Tibial nerve (tissue), 4 donors: Measurements from ENCODE around the gene ZNF629.

Source experiments
- EP300 ChIP-seq, 2 donors: sonication (generic); formaldehyde crosslinking; IDR thresholded peaks; one replicate each; pipeline ENCODE4 v1.6.1; 2017; ENCODE audit warnings: antibody characterized with exemption in 2 of 2, mild to moderate bottlenecking in 1 of 2
- TF ChIP-seq, protein P1 (sequence below), 5 experiments: fragments of 200-600 bp in 3 of 5; fragments of 450-650 bp in 2 of 5; sonication (generic) in 3 of 5; IDR thresholded peaks; one replicate each; pipeline ENCODE4 v1.5.1; 2016 to 2019; ENCODE audit warnings: antibody characterized with exemption in 5 of 5, mild to moderate bottlenecking in 3 of 5, moderate library complexity in 2 of 5

DNA sequence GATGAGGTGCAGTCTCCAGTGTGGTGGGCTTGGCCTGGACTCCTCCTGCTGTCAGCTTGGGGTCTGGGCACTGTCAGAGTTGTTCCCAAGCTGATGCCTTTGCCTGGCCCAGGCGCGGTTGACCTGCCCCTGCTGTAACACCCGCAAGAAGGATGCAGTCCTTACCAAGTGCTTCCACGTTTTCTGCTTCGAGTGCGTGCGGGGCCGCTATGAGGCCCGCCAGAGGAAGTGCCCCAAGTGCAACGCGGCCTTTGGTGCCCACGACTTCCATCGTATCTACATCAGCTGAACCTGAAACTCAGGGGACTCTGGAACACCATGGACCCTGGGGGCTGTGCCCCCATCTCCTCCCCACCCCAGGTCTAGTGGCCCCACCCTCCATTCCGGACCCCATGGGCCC lies 13.2 kb downstream of the ZNF629 start:
- no peak for TF ChIP-seq EP300 (IDR thresholded peaks at IDR 0.05)
- TF ChIP-seq, protein P1, sequence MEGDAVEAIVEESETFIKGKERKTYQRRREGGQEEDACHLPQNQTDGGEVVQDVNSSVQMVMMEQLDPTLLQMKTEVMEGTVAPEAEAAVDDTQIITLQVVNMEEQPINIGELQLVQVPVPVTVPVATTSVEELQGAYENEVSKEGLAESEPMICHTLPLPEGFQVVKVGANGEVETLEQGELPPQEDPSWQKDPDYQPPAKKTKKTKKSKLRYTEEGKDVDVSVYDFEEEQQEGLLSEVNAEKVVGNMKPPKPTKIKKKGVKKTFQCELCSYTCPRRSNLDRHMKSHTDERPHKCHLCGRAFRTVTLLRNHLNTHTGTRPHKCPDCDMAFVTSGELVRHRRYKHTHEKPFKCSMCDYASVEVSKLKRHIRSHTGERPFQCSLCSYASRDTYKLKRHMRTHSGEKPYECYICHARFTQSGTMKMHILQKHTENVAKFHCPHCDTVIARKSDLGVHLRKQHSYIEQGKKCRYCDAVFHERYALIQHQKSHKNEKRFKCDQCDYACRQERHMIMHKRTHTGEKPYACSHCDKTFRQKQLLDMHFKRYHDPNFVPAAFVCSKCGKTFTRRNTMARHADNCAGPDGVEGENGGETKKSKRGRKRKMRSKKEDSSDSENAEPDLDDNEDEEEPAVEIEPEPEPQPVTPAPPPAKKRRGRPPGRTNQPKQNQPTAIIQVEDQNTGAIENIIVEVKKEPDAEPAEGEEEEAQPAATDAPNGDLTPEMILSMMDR (IDR thresholded peaks at IDR 0.05): no peak
